ENCODE measurements around the gene NGLY1.

Gene NGLY1

DNA sequence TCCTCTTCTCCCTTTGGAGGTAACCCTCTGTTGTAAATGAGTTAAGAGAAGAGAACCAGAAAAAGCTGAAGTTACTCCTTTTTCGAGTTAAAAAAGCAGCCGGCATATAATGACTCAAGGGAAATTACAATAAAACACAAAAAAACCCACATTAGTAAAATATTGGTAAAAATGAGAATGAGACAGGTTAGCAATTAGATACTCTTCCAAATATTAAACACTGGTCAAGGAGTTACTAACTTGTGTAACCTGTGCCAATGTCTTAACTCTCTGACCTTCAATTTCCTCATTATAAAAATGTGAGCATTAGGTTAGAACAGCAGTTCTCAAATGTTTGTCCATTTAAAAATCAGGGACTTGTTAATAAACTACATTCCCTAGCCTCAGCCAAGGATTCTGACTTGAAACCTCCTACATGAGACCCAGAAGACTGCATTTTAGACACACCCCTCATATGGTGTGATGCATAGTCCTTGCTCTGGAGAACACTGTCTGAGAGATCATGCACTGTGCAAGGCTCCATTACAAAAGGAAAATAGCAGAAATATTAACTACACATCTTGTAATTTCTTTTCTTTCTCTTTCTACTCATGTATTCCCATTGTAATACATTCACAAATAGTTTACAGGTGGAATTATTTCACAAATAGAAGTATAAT is 75.8 kb downstream of the NGLY1 start:
- DNase-seq: no peak

DNA sequence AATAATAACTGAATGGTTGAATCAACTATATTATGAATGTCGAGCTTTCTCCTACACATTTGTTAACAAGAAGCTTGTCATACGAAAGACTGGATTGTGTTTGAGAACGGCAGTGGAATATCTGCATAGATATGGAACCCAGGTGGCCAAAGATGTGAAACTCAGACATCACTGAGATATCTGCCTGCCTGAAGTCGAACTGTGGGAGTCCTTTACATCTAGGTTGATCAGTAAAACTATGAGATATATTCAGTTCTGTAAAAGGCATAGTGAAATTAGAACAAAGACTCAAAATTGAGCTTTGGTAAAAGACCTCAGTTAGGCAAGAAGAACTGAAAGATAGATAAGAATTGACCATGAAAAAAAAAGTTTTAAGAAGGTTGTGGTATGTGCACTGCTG is 77.0 kb downstream of the NGLY1 start:
- DNase-seq: no peak

DNA sequence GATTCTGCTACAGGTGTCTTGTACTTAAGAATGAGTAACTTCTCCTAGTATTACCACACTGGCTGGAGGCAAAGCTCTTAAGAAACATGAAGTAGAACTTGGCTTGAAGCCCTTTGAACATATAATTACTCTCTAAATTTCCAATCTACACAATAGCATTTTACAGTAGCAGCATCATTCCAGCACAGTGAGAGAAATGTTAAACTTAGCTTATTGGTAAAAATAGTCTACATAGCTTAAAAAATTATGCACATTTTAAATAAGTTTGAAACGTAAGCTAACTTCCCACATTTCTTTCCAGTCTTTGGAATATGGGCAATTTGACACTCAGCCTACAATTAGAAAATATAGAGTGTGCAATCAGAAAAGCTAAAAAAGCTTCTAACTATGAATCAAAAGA is 85.7 kb downstream of the NGLY1 start:
- no peak for DNase-seq

DNA sequence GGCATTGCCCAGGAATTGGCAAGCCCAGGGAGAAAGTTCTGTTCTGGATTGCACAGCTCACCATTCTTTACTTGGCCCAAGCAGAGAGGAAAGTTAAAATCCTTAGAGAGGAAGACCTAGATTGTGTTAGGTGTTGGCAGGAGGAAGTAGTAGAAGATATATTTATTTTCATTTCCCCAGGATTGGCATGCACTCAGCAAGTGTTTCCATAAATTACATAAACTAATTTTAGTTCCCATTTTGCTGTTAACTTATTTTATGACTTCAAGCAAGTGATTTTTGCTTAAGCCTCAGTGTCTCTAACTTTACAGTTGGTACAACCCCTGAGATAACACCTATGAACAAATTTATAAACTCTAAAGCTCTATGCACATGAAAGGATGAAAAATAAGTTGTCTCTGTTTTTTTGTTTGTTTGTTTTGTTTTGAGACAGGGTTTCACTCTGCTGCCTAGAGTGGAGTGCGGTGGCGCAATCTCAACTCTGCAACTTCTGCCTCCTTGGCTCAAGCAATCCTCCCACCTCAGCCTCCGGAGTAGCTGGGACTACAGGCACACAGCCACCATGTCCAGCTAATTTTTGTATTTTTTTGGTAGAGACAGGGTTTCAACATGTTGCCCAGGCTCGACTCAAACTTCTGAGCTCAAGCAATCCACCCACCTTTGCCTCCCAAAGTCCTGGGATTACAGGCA is 87.4 kb downstream of the NGLY1 start:
- DNase-seq: no peak

DNA sequence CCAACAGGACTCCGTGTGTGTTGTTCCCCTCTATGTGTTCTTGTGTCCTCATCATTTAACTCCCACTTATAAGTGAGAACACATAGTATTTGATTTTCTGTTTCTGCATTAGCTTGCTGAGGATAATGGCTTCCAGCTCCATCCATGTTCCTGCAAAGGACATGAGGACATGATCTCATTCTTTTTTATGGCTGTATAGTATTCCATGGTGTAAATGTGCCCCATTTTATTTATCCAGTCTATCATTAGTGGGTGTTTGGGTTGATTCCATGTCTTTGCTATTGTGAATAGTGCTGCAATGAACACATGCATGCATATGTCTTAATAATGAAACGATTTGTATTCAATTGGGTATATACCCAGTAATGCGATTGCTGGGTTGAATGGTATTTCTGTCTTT is 90.0 kb downstream of the NGLY1 start:
- DNase-seq: no peak

DNA sequence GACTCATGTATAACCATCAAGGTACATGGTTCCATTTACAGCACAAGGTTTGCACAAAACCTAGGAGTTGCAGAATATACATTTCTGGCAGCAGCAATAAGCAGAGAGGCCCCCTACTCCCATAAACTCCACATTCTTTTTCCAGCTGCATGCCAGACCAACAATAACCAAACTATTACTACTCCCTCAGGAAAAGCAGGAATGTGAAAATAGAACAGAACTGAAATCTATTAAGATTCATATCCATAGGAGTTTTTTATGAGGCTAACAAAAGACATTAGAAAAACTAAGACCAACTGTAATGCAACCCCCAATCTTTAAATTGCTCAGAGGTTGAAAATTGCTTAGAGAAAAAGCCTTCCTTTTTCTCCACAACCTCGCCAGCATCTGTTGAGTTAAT is 90.9 kb downstream of the NGLY1 start:
- no peak for DNase-seq

DNA sequence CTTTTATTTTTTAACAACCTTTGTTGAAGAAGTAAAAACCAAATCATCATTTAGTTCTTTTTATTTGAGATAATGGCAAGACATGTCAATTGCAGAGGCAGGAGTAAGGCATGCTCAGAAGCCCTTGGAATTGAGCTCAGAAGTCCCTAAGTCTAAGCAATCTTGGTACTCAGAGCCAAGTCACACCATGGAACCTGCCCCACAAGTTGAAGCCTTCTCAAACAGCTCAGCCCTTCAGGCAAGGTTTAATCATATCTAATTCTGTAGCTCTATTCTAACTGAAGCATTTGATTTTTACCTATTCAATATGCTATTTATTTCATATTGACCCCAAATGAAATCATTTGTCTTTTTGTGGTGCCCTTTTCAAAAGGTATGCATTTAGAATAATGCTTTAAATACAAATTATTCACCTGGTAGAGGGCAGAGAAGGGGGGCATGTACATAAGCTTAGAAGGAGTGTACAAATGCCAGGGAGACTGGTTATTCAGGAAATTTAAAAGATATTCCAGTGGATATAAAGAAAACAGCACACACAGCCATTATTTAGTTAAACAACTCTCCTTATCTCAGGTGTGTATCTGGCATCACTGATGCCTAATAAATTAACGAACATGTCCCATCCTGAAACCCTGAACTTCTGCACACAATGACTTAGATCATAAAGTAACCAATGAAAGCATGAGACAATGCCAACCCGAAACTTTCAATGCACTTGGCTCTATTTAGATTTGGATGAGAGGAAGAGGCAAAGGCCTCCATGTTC is 92.3 kb downstream of the NGLY1 start:
- DNase-seq: no peak

DNA sequence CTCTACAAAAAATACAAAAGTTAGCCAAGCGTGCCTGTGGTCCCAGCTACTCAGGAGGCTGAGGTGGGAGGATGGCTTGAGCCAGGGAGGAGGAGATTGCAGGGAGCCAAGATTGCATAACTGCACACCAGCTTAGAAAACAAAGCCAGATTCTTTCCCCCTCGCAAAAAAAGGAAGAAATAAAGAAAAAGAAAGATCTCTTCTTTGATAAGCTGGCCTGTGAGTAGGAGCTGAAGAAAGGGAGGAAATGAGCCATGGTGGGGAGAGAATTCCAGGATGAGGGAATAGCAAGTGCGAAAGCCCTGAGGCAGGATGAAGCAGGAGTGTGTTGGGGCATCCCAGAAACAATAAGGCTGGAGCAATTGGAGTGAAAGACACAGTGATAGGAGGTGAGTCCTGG is 94.0 kb downstream of the NGLY1 start:
- no peak for DNase-seq

DNA sequence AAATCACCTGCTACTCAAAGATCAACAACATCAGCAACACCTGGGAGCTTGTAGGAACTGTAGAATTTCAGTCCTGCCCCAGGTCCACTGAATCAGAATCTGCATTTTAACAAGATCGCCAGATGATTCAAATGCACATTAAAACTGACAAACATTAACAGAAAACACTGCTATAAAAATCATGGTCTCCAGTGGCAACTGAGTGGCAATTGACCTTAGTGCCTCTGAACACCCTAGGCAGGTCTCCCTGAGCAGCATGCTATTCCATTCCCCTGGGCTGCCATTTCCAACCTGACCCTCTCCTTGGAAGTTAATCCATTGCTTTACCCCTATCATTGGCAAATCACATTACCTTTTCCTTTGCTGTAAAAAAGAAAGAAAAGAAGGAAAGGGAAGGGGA is 95.5 kb downstream of the NGLY1 start:
- DNase-seq: no peak

DNA sequence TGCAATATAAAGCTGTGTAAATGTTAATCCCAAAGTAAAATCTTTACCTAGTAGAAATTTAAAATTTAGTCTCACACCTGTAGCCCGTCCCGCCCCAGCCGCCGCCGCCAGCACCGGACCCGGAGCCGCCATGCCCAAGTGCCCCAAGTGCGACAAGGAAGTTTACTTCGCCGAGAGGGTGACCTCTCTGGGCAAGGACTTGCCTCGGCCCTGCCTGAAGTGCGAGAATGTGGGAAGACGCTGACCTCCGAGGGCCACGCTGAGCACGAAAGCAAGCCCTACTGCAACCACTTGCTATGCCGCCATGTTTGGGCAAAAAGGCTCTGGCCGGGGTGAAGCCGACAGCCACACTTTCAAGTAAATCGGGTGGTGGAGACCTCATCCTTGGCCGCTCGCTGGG is 96.5 kb downstream of the NGLY1 start:
- DNase-seq: no peak

DNA sequence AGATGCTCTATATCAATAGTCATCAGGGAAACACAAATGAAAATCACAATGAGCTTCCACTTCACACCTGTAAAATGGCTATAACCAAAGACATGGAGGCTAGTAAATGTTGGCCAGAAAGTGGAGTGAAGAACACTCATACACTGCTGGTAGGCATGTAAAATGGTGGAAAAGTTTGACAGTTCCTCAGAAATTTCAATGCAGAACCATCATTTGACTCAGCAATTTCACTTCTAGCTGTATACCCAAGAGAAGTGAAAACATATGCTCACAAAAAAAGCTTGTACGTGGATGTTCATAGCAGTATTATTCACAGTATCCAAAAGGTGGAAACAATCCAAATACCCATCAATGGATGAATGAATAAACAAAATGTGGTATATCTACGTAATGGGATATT is 99.4 kb downstream of the NGLY1 start:
- DNase-seq: no peak

DNA sequence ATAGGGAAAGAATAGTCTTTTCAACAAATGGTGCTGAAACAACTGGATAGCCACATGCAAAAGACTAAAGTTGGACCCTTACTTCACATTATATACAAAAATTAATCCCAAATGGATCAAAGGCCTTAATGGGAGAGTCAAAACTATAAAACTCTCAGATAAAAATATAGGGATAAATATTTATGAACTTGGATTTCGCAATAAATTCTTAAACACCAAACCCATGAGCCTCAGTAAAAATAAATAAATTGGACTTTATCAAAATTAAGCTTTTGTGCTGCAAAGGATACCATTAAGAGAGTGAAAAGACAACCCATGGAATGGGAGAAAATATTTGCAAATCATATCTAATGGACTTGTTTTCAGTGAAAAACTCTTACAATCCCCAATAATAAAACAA is 99.8 kb downstream of the NGLY1 start:
- DNase-seq: no peak

DNA sequence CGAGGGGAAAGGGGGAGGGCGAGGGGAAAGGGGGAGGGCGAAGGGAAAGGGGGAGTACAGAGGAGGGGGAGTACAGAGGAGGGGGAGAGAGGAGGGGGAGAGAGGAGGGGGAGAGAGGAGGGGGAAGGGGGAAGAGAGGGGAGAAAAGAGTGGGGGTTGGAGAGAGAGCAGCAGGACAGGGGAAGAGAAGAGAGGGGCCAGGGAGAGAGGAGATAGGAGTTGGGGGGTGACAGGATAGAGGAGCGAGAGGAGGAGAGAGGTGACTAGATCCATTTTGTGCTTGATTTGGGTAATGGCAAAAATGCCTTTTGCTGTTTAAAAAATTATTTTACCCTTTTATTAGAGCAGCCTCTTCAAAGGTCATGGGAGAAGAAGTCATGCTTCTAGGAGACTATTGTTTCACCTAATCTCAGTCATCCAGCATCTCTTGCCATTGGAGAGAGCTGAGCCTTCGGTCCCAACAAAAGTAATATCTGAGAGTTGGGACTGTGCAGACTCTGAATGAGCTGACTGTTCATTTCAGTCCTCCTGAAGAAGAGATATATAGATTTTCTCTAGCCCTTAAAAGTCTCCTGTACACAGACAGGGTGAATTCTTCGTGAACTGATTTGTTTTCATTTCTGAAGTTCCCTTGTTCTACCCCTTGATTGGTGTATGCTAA is 103.5 kb downstream of the NGLY1 start:
- DNase-seq: no peak

DNA sequence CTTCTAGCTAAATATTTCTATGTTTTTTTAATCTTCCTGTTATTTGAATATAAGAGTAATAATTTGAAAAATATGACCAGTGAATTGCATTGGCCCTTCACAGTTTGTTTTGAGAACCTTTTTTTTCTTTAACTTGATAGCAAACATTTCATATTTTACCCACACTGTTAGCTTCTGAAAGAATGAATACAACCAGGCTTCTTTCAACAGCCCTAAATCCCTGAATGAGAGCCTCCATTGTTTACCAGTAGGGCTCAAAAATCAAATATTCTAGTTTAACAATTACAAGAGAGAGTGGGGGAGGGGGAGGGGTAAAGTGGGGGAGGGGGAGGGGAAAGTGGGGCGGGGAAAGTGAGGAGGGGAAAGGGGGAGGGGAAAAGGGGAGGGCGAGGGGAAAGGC is 104.1 kb downstream of the NGLY1 start:
- no peak for DNase-seq

DNA sequence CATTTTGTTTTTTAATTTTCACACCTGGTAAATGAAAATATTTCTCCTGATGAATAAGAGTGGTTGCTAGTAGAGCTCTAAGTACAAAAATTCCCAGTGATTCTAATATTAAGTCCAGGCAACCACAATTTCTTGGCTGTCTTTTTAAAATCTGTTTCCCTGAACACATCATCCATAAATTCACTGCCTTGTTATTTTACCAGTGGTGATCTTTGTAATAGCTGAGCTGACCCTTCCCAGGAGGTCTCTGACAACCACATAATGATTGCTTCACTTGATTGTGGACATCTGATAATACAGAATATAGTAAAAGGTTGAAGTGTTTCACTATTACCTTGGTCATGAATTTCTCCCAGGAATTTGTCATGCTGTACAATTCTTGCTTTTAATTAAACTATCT is 104.7 kb downstream of the NGLY1 start:
- no peak for DNase-seq

DNA sequence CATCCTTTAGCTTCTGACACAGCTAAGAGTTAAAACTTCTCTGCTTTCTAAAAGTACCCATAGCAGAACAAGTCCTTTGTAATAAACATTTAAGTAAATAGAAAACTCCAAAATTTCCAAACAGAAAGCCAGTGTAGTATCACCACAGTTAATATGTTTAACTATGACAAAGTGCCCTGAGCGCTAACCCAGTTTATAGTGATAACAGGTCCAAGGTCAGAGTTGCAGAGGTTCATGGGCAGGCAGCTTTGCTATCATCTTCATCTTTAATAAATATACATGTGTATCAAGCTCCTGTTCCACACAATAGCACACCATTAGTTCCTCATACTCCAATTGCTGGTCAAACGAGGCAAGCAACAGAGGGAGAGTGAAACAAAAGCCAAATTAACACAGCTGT is 106.1 kb downstream of the NGLY1 start:
- no peak for DNase-seq

DNA sequence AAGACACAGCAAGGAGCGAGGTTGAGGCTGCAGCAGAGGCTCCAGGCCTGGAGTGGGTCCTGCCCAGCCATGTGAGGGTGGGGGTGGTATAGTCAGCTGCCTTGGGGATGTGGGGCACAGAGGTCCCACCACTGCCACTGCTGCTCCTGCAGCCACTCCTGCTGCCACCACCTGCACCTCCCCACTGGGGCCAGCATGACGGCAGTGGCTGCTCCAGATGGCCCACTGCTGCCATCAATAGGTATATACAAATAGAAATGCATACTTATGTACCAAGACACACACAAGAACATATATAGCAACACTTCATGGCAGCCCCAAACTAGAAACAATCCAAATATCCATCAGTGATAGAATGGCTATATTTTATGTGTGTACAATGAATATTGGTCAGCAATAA is 108.6 kb downstream of the NGLY1 start:
- no peak for DNase-seq

DNA sequence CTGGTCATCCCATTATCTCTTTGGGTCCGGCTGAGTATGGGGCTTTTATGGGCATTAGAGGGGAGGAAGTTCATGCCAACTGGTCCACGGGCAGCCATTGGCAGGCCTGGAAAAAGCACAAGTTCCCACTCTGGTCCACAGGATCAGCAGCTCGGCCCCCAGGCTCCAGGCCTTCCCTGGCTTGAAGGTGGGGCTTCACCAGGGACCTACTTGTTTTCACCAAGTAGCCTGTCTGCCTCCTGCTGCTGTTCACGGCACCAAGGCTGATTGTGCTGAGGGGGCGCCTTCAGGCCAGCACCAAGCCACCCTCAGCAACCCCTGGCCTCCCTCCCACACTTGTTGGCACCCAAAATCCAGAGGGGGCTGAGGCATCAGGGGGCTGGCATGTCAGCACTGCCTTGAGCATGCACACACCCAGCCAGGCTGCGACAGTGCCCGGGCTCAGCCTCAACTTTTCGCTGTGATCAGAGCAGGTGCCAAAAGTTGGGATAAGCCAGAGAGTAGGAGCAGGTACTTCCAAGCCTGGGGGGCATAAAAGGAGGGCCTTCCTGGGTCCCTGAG is 109.4 kb downstream of the NGLY1 start:
- DNase-seq: no peak
